Neural cell (in vitro differentiated cells): ENCODE data around the gene GINS2. TPM values are rescaled to one million over a fixed set of nuclear protein-coding genes. Genes with fewer than 3 reads are reported as not detected.

Experiments used
- H2AFZ ChIP-seq: fragments of 200-600, 300-800 bp; sonication (generic), shearing (Covaris generic); 2 replicates; pipeline ENCODE4 v1.6.0; 2014; ENCODE audit warnings: low read depth, mild to moderate bottlenecking, antibody characterized with exemption, low read length, moderate library complexity
- H3F3A ChIP-seq: fragments of 200-600 bp; shearing (Covaris generic); 2 replicates; pipeline ENCODE4 v1.6.1; 2016; ENCODE audit warnings: mild to moderate bottlenecking, moderate library complexity, mixed read lengths, antibody characterized with exemption, low read length; ENCODE audit not compliant: insufficient read depth, poor library complexity, severe bottlenecking
- H3K27ac ChIP-seq: fragments of 200-600, 300-800 bp; sonication (generic), shearing (Covaris generic); 2 replicates; pipeline ENCODE4 v1.5.1; 2014; ENCODE audit warnings: mild to moderate bottlenecking, low read length, moderate library complexity
- H3K27me3 ChIP-seq: fragments of 300-800, 200-600 bp; sonication (generic), shearing (Covaris generic); 2 replicates; pipeline ENCODE4 v1.6.0; 2014; ENCODE audit warnings: mild to moderate bottlenecking, low read depth, low read length, moderate library complexity; ENCODE audit not compliant: insufficient read depth
- H3K36me3 ChIP-seq: fragments of 300-800, 200-600 bp; sonication (generic), shearing (Covaris generic); 2 replicates; pipeline ENCODE4 v1.5.1; 2014; ENCODE audit warnings: mild to moderate bottlenecking, antibody characterized with exemption, low read length, moderate library complexity; ENCODE audit not compliant: insufficient read depth
- H3K4me2 ChIP-seq: fragments of 300-800, 200-600 bp; sonication (generic), shearing (Covaris generic); 2 replicates; pipeline ENCODE4 v1.6.0; 2014; ENCODE audit warnings: mild to moderate bottlenecking, low read length
- H3K4me3 ChIP-seq: fragments of 300-800, 200-600 bp; sonication (generic), shearing (Covaris generic); 2 replicates; pipeline ENCODE4 v1.5.1; 2014; ENCODE audit warnings: mild to moderate bottlenecking, low read length, moderate library complexity
- H3K79me2 ChIP-seq: fragments of 200-600 bp; shearing (Covaris generic); replicated peaks from 2 replicates; pipeline ENCODE4 v1.6.0; 2014; ENCODE audit warnings: mild to moderate bottlenecking, low read length, moderate library complexity; ENCODE audit not compliant: insufficient read depth
- H3K9ac ChIP-seq: fragments of 300-800, 200-600 bp; sonication (generic), shearing (Covaris generic); 2 replicates; pipeline ENCODE4 v1.6.1; 2016; ENCODE audit warnings: mild to moderate bottlenecking, low read length, mixed read lengths
- H3K9me2 ChIP-seq: fragments of 200-600 bp; shearing (Covaris generic); 2 replicates; pipeline ENCODE4 v1.6.1; 2016; ENCODE audit warnings: mild to moderate bottlenecking, low read length, mixed read lengths; ENCODE audit not compliant: insufficient read depth
- H3K9me3 ChIP-seq: fragments of 200-600, 300-800 bp; sonication (generic), shearing (Covaris generic); 2 replicates; pipeline ENCODE4 v1.6.1; 2016; ENCODE audit warnings: mild to moderate bottlenecking, mixed run types, low read length, moderate library complexity, mixed read lengths
- H4K20me1 ChIP-seq: fragments of 200-600 bp; shearing (Covaris generic); 2 replicates; pipeline ENCODE4 v1.6.1; 2016; ENCODE audit warnings: mild to moderate bottlenecking, mixed run types; ENCODE audit not compliant: insufficient read depth
- CTCF ChIP-seq: fragments of 450-650 bp; IDR thresholded peaks from 2 replicates; pipeline ENCODE4 v1.5.1; 2014; ENCODE audit warnings: antibody characterized with exemption, mild to moderate bottlenecking, moderate library complexity; ENCODE audit not compliant: poor library complexity, severe bottlenecking
- EP300 ChIP-seq: fragments of 450-650 bp; conservative IDR thresholded peaks from 2 replicates; pipeline ENCODE4 v1.6.1; 2014; ENCODE audit warnings: antibody characterized with exemption, mild to moderate bottlenecking, moderate library complexity; ENCODE audit not compliant: poor library complexity, severe bottlenecking
- EZH2 ChIP-seq: fragments of 200-600, 300-800 bp; shearing (Covaris generic), sonication (generic); IDR thresholded peaks from 2 replicates; pipeline ENCODE4 v1.6.1; 2014; ENCODE audit warnings: antibody characterized with exemption, low read length, borderline replicate concordance, mild to moderate bottlenecking; ENCODE audit not compliant: insufficient read depth, poor library complexity, severe bottlenecking
- MXI1 ChIP-seq: fragments of 450-650 bp; conservative IDR thresholded peaks from 2 replicates; pipeline ENCODE4 v1.6.1; 2014; ENCODE audit warnings: antibody characterized with exemption, mild to moderate bottlenecking; ENCODE audit not compliant: poor library complexity, severe bottlenecking
- POLR2AphosphoS5 ChIP-seq: IDR thresholded peaks from 2 replicates; pipeline ENCODE4 v1.6.1; 2012
- RAD21 ChIP-seq: fragments of 450-650 bp; conservative IDR thresholded peaks from 2 replicates; pipeline ENCODE4 v1.6.1; 2014; ENCODE audit warnings: antibody characterized with exemption, mild to moderate bottlenecking, moderate library complexity
- SMC3 ChIP-seq: fragments of 450-650 bp; conservative IDR thresholded peaks from 2 replicates; pipeline ENCODE4 v1.6.1; 2014; ENCODE audit warnings: antibody characterized with exemption, mild to moderate bottlenecking, moderate library complexity; ENCODE audit not compliant: poor library complexity
- TAF1 ChIP-seq: IDR thresholded peaks from 2 replicates; pipeline ENCODE4 v1.6.1; 2012; ENCODE audit warnings: low read depth
- polyA plus RNA-seq: library from polyadenylated mRNA; depleted of rRNA; stranded (reverse); fragments of >200 nt; gene quantifications from 2 replicates; pipeline ENCODE4 v1.2.3, GENCODE V29; 2014
- TF ChIP-seq, protein P1 (sequence below): IDR thresholded peaks from 2 replicates; pipeline ENCODE4 v1.6.1; 2012; ENCODE audit warnings: borderline replicate concordance

Gene GINS2
- polyA plus RNA-seq, 1 donor from 2014 or later, result 9.2 TPM

GRCh38 chr16:85646976-85647375 is 41.8 kb downstream of the GINS2 start:
- Histone ChIP-seq H3K9ac (no peak overlapping the region), H3F3A (no peaks in the 10 kb centered on the region), H3K36me3 (no peaks in the 10 kb centered on the region), H3K27me3 (no peaks in the 10 kb centered on the region), H4K20me1 (no peaks in the 10 kb centered on the region), H3K4me3 (no peak overlapping the region), H3K27ac (no peak overlapping the region), H3K79me2 (peaks cover 10% of the 10 kb centered on the region), H2AFZ (no peak overlapping the region), H3K9me3 (no peaks in the 10 kb centered on the region), H3K9me2 (no peaks in the 10 kb centered on the region), H3K4me2 (no peak overlapping the region)
- no peak for TF ChIP-seq TAF1
- no peak for TF ChIP-seq EZH2
- TF ChIP-seq MXI1, result no peak
- no peak for TF ChIP-seq POLR2AphosphoS5
- no peak for TF ChIP-seq SMC3
- TF ChIP-seq RAD21, result no peak
- TF ChIP-seq EP300, result no peak
- TF ChIP-seq, protein P1, sequence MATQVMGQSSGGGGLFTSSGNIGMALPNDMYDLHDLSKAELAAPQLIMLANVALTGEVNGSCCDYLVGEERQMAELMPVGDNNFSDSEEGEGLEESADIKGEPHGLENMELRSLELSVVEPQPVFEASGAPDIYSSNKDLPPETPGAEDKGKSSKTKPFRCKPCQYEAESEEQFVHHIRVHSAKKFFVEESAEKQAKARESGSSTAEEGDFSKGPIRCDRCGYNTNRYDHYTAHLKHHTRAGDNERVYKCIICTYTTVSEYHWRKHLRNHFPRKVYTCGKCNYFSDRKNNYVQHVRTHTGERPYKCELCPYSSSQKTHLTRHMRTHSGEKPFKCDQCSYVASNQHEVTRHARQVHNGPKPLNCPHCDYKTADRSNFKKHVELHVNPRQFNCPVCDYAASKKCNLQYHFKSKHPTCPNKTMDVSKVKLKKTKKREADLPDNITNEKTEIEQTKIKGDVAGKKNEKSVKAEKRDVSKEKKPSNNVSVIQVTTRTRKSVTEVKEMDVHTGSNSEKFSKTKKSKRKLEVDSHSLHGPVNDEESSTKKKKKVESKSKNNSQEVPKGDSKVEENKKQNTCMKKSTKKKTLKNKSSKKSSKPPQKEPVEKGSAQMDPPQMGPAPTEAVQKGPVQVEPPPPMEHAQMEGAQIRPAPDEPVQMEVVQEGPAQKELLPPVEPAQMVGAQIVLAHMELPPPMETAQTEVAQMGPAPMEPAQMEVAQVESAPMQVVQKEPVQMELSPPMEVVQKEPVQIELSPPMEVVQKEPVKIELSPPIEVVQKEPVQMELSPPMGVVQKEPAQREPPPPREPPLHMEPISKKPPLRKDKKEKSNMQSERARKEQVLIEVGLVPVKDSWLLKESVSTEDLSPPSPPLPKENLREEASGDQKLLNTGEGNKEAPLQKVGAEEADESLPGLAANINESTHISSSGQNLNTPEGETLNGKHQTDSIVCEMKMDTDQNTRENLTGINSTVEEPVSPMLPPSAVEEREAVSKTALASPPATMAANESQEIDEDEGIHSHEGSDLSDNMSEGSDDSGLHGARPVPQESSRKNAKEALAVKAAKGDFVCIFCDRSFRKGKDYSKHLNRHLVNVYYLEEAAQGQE, result no peak
- TF ChIP-seq CTCF, result no peak

DNA sequence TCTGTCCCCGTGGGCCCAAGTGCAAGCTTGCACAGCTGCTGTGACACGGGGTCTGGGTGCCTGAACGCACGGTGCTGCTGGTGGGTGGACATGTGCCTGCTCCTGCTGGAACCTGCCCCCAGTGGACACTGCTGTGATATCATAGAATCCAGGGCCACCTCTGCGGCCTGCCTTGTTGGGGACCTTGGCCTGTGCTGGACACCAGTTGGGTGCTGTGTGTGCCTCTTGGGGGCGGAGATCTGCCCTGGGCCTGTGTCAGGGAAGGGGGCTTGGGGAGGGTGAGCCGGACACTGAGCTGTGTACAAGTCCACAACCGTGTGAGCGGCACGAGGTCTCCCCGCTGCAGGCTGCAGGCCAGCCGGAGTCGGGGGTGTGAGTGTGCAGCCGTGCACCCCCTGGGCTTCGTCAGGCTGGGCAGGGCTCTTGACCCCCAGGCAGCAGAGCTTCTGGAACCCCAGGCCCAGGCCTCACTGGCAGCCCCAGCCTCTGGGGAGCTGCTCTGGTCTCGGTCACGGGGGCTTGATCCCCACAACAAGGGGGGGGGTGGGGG is 42.3 kb downstream of the GINS2 start:
- Histone ChIP-seq H3K4me2 (no peak overlapping the region), H3K9me2 (no peaks in the 10 kb centered on the region), H3K27ac (no peak overlapping the region), H3K79me2 (peaks cover 10% of the 10 kb centered on the region), H4K20me1 (no peaks in the 10 kb centered on the region), H3F3A (no peaks in the 10 kb centered on the region), H3K27me3 (no peaks in the 10 kb centered on the region), H3K4me3 (no peak overlapping the region), H3K9ac (no peak overlapping the region), H3K36me3 (no peaks in the 10 kb centered on the region), H3K9me3 (no peaks in the 10 kb centered on the region), H2AFZ (no peak overlapping the region)
- TF ChIP-seq EZH2 (no peak), EP300 (no peak), TAF1 (no peak), SMC3 (no peak), CTCF (no peak), POLR2AphosphoS5 (no peak), MXI1 (no peak), RAD21 (no peak)
- TF ChIP-seq, protein P1, result no peak
